GM18909 (cell line): ENCODE results near the gene GALNT9.

ENCODE experiments used
- ATAC-seq: cut with Tn5 transposase; IDR thresholded peaks from one replicate; pipeline ENCODE4 v1.9.1; 2021; ENCODE audit warnings: mild to moderate bottlenecking; ENCODE audit not compliant: unreplicated experiment, poor library complexity

Gene GALNT9

DNA sequence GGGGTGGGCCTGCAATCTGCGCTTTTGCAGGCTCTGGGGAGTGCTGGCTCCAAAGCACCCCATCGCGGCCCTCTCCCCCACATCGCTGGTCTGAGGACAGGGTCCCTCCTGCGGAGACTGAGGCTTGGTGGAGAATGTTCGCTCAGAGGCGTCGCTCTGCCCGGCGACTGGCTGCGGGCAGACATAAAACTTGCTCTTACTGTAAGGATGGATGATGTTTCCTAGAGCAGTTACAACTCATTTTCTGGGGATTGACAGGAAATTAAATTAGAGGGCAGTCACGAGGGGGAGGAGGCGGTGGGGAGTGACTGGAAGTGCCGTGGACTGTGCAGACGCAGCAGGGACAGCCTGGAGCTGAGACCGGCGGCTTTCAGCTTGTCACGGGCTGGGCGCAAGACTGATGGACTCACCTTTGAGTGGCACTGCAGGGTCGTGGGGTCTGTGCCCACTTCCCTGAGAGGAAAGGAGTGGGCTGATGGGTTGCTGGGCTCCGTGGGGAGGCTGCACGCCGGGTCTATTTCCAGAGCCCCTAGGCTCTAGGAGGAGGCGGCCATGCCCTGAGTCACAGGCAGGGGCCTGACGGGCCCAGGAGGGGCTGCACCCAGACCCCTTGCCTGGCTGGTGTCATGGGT, 152.4 kb downstream of the GALNT9 start:
- no peak for ATAC-seq

DNA sequence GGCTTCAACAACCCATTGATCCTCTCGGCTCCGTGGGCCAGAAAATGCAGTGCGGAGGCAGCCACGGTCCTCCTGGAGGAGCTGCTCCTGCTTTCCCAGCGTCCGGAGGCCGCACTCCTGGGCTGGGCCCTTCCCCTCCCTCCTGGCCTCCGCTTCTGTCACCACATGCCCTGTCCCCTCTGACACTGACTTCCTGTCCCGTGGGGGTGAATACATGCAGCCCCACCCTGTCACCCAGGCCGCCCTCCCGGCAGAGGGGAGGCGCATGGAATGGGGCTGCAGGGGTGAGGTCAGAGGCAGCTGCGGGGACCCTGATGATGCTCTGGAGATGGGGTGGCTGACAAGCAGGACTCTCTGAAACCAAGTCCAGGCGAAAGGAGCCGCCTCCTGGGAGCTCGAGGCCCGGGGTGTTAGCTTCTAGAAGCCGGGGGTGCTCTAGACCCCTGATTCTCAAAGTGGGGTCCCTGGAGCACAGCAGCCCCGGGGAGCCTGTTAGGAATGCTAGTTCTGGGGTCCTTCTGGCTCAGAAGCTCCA, 152.9 kb downstream of the GALNT9 start:
- no peak for ATAC-seq

DNA sequence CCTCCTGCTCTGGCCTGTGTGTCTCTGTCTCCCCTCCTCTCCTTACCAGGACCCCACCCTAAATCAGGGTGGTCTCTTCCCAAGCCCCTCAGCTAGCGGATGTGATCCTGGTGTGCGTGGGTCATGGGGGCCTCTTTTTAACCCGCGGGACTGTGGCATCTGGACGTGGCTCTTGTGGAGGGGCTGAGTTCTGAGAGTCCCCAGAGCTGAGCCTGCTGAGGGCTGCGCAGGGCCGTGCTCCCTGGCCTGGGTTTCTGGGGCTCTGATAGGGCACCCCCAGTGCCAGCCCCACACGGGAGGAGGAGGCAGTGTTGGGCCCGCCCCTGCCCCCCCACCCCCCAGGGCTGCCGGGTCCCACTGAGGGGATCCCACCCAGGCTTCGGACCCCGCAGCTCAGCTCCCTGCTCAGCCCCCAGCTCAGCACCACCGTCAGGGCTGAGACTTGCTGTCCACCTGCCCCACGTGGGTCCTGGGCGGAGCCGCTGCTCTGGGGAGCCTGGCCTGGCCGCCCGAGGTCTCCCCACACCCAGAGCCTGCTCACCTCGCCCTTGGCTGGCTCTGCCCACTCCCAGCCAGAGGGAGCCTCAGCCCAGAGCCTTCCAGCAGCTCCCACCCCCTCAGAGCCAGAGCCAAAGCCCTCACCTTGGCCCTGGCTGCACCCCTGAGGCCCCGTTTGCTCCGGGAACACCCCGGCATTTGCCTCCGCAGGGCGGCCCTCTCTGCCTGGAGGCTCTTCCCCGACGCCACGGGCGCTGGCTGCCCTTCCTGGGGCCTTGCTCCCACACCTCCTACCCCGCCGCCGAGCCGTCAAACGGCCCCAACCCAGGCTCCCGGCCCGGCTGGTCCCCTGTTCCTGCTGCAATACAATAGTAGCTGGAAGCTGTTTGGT, 153.6 kb downstream of the GALNT9 start:
- ATAC-seq = no peak

DNA sequence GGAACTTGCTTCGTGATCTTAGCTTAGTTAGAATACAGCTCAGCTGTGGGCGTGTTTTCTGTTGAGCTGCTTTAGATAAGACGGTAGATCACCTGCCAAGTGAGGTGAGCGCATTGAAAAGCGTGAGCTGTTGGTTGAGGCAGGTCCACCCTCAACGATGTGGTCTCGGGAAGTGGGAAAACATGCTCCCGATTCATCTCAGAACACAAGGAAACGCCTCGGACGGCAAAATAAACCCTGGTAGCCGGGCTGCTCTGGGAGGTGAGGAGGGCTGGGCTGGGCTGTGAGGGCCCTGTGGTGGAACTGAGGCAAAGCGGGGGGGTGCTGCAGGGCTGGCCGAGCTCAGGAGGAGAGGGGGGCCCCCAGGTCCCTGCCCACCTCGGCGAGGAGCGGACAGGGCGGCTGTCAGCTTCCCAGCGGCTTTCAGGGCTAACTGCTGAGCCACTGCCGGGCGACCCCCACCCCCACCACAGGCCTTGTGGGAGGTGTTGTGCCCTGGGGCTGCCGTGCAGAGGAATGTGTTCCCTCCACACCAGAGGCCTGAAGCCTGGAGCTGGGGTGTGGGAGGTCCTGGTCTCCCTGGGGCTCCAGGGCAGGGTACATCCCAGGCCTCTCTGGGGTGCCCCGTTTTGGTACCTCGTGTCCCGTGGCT, 154.4 kb downstream of the GALNT9 start:
- no peak for ATAC-seq

DNA sequence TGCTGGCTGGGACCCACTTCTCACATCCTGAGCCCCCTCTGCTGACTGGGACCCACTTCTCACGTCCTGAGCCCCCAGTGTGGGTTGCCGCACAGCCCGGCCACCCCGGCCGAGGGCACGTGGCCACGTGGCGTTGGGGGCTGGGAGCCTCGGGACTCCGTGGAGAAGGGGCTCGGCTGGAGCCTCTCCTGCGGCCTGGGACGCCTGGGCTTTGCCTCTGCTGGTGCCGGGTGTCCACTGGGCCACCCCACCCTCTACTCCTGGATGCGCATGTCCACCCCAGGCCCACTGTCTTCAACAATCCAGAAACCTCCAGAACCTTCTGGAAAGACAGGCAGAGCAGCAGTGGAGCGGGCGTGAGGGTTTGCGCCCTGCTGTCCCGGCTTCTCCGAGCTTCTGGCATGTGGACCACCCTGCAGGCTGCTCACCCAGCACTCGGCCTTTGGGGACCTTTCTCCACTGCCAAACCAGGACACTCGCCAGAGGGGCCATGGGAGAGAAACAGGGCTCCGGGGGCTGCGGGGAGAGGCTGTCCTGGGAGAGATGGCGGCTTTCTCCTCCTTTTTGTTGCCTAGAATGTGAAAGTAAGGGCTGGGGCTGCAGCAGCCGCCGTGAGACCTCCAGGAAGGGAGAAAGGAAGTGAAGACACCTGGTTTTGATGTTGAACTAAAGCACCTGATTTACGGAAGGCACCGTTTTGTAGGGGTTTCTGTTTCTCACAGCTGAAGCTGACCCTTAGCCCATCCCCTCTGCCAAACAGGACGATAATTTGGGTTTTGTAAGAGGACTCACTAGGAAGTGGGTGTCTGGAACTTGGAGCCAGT, 155.2 kb downstream of the GALNT9 start:
- no peak for ATAC-seq

DNA sequence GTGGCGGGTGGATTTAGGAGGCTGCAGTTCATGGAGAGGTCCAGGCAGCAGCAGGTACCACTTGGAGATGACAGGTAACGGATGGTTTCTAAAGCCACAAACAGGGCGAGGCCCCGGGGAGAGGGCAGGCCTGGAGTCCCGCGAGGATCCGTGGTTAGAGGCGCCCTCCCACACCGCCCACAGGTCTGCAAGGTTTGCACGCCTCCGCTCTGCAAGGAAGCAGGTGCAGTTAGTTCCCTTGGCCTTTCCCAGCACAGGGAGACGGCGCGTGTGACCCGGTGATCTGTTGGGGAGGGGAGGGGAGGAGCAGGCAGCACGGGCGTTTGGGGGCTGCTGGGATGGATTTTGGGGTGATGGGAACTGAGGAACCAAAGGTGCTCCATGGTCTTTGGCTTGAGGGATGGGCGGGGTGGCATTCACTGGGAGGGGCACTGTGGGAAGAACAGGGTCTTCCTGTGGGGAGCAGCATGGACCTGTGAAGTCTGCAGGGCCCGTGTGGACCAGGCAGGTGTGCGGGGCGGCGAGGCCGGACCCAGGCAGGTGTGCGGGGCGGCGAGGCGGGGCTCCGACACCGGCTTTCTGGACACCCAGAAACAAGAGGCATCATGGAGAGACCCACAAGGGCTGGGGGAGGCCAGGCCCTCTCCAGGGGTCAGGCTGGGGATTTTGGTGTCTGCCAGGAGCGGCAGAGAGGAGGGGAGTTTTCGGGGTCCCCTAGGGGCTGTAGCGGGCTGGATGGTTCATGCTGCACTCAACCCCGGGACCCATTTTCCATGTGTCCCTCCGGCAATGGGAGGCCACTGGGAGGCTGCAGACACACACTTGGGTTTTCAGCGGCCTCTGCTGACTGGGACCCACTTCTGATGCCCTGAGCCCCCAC, 156.0 kb downstream of the GALNT9 start:
- no peak for ATAC-seq

DNA sequence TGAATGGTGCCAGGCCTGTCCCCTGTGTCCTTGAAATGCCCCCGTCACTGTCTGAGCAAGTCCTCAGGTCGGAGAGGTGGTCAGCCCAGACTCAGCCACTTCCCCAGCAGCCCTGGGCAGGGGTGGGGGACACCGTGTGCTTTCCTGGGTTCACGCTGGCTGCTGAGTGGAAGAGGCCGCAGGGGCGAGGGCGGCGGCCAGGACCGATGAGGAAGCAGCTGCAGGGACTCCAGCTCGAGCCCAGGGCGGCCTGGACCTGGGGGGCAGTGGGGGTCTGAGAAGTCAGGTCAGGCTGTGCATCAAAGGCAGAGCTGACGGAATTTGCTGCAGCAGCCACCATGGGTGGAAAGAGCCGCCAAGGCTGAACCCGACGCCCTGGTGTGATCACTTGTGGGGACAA, 156.8 kb downstream of the GALNT9 start:
- ATAC-seq = no peak

DNA sequence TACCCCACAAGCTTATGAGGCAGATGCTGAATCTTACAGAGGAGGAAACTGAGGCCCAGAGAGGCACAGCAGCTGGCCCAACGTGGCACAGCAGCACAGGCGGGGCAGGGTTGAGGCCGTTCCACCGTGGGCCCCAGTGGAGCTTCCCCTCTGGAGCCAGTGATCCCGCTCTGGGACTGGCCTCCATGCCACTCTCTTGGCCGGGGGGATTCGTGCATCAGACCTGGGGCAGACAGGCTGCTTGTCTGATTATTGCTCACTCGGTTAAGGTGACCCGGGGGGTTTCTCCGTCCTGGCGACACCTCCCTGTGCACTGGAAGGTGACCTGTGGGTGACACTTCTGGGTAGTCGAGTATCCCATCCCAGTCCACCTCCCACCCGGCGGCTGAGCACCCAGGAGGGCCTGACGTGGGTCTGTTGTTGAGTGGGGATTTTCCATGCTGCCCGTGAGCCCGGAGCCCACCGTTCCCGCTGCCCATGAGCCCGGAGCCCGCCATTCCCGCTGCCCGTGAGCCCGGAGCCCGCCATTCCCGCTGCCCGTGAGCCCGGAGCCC, 157.3 kb downstream of the GALNT9 start:
- ATAC-seq = no peak

DNA sequence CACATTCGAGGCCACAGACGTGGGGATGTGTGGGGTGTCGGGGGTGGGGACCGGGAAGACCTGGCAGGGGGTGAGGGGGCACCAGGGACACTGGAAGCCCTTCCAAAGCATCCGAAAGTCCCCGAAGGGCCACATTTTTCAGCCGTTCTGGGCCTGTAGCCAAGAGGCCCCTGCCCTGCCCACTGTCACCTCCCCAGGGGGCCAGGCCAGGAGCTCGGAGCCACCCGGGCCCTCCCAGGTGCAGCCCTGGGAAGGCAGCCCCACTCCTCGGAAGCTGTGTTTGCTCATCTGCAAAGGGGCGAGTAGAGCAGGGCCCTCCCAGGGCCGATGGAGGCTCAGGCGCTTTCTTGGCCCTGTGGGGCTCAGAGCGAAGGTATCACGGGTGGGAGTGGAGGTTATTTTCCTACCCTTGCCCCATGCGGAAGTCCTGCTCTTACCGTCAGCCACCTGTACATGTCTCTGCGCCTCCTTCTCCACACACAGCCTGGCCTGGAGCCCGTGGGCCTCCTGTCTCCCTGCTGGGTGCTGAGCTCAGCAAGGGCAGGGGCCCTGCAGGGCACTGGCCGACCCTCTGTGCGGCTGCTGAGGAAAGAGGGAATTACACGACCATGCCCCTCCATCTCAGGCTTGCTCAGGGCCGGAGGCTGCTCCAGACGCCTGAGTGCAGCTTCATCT, 158.0 kb downstream of the GALNT9 start:
- ATAC-seq = no peak

DNA sequence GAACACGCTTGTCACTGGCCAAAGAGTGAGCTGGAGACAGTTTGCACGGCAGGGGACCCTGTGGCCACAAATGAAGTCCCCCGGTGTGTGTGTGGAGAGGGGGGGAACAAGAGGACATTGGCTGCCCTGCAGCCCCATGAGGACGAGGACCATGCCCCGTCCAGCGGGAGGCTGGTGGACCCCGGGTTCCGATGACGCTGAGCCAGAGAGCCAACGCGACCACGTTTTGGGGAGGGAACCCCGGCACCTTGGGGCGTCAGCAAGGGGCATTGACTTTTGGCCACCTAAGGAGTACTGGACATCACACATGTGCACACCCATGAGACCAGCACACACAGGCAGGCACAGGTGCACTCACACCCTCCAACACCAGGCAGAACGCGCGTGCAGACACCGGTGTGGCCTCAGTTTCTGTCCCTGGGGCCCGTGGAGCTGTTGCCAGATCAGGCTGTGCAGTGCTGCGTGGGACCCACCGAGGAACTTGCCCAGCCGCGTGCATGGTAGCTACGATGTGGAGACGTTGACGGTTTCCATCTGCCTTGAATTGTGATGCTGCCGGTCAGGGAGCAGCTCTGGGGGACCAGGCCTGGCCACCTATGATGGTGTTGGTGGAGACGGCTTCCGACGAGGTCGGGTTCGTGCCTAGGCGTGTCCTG, 158.6 kb downstream of the GALNT9 start:
- ATAC-seq = no peak

DNA sequence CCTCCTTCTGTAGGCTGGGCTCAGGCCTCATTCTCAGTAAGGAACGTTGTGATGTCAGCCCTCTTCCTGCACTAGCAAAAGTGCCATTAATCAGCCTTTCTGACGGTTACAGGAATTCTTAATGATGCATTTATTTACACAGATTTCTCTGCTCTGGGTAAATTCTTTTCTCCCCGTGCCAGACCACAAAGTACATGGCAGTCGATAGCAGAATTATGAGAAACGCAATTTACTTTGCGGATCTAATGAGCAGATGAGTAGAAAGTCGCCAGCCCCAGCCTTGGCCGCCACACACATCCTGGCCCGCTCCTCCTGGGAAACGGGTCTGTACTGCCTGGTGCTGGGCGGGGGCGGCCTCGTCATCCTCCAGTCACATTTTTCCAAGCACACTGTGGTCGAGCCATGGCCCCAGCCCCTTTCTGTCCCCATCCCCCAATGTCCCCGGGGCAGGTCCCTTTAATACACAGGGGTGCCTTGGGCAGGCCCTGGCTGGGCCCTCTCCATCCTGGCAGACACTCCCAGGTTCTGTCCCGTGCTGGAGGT, 159.2 kb downstream of the GALNT9 start:
- no peak for ATAC-seq

DNA sequence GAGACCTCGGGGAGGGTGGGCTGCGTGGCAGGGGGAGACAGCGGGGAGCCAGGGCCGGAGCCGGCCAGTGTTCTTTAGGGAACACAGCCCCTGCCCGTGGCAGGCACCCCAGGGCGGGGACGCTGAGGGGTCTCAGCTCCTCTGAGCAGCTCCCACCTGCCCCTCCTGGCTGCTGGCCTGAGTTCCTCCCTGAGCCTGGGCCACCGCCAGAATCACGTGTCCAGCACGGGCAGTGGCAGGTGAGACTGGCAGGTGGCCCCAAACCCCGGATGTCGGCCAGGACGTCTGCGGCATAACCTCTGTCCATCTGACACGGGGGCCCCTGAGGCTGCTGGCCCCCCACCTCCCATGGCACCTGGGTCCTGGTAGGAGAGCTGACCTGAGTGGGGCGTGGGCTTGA, 160.0 kb downstream of the GALNT9 start:
- no peak for ATAC-seq

DNA sequence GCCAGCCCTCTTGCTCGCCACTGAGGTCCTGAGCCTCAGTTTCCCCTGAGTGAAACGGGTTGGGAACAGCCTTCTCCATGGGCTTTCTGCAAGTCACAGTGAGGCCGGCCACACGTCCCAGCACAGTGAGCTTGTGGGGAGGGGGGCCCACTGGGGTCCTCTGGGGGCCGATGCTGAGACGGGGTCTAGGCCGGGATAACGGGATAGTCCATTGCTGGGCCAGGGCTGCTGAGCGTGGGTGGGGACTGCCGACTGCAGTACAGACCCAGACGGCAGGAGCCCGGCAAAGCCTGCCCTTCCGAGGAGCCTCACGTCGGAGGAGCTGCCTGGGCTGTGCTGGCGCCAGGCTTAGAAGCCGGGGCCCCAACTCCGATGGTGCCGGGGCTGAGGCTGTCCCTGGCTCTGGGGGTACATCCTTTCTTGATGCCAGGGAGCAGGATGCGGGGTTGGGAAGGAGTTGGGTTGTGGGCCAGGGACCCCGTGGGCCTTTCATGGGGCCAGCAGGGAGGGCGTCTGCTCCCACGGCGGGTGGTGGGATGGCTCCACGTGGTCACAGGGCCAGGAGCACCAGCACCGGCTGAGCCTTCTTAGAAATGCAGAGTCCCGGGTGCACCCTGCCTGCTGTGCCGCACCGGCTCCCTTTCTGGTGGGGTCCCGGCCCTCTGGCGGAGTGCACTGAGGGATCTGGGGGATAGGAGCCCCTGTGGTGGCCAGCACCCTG, 160.9 kb downstream of the GALNT9 start:
- ATAC-seq = no peak

DNA sequence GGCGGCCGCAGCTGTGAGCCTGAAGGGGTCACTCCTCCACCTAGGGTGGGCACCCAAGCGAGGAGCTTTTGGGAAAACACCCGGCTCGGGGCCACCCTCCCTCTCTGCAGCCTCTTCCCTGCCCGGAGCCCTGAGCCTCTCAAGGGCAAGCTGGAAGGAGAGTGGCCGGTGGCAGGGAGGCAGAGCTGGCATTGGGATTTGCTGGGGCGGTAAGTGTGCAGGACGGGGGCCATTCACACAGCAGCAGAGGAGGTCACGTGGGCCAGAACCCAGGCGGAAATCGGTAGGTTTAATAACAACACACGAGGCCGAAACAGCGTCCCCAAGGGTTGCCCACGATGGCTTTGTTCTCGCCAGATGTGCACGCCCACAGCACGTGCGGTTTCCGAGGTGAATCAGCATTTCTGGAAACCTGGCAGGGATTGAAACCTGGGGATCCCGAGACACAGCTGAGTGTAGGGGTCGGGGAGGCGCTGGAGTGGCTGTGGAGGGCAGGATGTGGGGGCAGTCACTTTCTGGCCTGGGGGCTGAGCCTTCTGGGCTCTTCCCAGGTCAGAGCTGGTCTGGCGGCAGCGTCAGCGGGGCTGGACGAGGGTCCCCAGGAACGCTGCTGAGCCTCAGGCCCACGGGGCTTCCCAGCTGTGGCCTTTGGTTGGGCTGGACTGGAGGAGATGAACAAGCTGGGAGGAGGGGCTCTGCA, 161.6 kb downstream of the GALNT9 start:
- ATAC-seq = no peak

DNA sequence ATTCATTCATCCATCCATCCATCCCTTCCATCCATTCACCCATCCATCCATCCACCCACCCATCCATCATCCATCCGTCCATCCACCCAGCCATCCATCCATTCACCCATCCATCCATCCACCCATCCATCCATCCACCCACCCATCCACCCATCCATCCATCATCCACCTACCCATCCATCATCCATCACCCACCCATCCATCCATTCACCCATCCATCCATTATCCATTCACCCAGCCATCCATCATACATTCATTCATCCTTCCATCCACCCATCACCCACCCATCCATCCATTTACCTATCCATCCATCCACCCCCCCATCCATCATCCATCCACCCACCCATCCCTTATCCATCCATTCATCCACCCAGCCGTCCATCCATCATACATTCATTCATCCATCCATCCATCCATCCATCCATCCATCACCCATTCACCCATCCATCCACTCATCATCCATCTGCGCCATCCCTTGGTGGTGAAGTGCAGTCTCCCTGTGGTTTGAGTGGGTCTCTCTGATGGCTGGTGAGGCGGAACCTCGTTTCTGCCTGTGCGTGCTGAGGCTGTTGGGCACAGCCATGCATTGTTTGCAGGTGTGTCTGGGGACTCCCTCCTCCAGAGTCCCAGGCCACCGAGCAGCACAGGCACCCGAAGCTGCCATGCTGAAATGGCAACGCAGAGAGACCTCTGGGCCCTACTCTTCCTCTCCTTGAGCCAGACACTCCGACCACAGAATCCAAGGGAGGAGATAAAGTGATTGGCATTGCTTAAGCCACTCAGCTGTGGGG, 162.4 kb downstream of the GALNT9 start:
- ATAC-seq = no peak

DNA sequence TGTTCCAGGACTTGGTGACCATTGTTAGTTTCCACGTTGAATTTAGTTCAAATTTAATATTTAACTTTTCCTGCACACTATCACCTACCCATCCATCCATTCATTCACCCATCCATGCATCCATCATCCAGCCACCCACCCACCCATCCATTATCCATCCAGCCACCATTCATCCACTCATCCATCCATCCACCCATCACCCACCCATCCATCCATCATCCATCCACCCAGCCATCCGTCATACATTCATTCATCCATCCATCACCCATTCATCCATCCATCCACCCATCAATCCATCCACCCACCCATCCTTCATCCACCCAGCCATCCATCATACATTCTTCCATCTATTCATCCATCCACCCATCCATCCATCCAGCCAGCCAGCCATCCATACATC, 163.3 kb downstream of the GALNT9 start:
- ATAC-seq = no peak
